Stimulated activated CD4-positive, alpha-beta T cell treated with anti-CD3 and anti-CD28 coated beads, TNF-alpha, amount 100 ng/mL, for 24 hours (primary cell): ENCODE results near the gene ZNF777.
"Not testable (repeated sequence)": the region's sequence is repeated elsewhere in the genome, so short reads cannot be mapped to it uniquely, and the experiment has no call there.

ENCODE experiments used
- DNase-seq, 3 experiments: peaks; one replicate each; pipeline ENCODE4 v3.0.0-alpha.2; 2020; ENCODE audit warnings: low read depth in 3 of 3

The ZNF777 gene

GRCh38 chr7:149460493-149461277 lies at the start of gene ZNF777:
Gene ZNF777 (minus strand): TSS chr7:149461062. CDS start chr7:149456022, 5,040 bp downstream.
- DNase-seq = peak; percentile 65 to 78 (median 73)

DNA sequence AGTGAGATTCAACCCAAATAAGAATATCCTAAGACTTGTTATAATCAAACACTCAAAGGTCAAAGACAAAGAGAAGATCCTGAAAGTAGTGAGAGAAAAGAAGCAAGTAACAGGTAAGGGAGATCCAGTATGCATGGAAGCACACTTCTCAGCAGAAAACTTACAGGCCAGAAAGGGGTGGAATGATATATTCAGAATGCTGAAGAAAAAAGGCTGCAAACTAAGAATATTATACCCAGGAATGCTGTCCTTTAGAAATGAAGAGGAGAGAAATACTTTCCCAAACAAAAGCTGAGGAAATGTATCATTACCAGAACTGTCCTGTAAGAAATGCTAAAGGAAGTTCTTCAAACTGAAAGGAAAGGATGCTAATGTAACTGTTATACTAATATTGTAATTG lies 49.4 kb upstream of the ZNF777 start:
- no peak for DNase-seq

GRCh38 chr7:149509774-149510173 lies 48.9 kb upstream of the ZNF777 start:
- DNase-seq = no peak

- no peak for DNase-seq
These were observed 44.7 kb upstream of the ZNF777 start for GRCh38 chr7:149505551-149505950.

DNA sequence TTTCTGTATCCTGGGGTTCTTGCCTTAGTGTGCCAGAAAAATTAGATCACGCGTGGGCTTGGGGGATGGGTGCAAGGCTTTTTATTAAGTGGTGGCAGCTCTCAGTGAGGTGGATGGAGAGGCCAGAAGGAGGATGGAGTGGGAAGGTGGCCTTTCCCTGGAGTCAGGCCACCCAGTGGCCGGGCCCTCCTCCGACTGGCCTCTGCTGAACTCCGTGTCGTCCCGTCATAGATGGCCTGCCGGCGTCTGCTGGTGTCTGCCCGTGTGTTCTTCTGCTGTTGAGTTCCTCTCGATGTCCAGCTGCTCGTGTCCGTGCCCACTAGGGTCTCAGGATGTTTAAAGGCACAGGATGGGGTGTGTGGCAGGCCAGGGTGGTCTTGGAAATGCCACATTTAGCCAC lies 40.8 kb upstream of the ZNF777 start:
- no peak for DNase-seq

DNA sequence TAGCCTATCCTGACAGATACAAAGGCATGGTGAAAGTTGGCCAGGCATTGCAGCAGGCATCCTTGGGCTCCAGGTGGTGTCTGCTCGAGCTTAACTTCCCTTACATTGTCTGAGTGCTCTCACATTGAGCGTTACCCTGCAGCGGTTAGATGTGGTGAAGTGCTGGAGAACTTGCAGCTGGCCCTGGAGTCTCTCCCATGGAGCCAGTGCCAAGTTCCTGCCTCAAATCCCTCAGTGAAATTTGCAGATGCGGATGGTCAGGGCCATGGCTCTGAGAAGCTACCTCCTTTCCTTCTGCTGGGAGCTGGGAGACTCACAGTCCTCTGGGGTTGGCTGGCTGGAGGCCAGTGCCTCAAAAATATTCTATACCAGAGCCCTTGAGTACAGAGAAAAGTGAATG lies 40.0 kb upstream of the ZNF777 start:
- DNase-seq = no peak

DNA sequence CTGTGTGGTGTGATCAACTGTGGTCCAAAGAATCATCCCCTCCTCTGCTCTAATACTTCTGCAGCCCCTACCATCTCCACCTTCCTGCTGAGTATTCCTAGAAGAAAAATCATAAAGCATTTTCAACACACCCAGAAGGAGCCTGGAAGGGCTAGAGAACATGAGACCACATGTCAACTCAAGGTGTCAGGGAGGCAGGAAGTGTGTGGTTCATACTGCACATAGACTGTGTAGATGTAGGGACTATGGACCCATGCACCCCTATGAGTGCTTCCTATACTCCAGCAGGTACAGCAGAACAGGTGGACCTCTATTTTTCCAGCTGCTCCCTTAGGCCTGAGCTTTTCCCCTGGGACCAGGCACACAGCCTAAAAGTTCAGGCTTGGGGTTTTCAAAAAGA lies 39.3 kb upstream of the ZNF777 start:
- no peak for DNase-seq

GRCh38 chr7:149498811-149499210 lies 37.9 kb upstream of the ZNF777 start:
- no peak for DNase-seq

GRCh38 chr7:149497467-149498261 lies 36.8 kb upstream of the ZNF777 start, which contains the start of gene ZNF746:
Gene ZNF746 (minus strand): TSS chr7:149497809. CDS start chr7:149497536, 273 bp downstream.
- DNase-seq = peak; percentile 62 to 84 (median 70)

- peak; percentile 19 to 49 (median 35) for DNase-seq
These were observed 36.0 kb upstream of the ZNF777 start for GRCh38 chr7:149496642-149497391.

- peak in 1 of 3 experiments; percentile 16 for DNase-seq
These were observed 35.2 kb upstream of the ZNF777 start for GRCh38 chr7:149495785-149496641.

DNA sequence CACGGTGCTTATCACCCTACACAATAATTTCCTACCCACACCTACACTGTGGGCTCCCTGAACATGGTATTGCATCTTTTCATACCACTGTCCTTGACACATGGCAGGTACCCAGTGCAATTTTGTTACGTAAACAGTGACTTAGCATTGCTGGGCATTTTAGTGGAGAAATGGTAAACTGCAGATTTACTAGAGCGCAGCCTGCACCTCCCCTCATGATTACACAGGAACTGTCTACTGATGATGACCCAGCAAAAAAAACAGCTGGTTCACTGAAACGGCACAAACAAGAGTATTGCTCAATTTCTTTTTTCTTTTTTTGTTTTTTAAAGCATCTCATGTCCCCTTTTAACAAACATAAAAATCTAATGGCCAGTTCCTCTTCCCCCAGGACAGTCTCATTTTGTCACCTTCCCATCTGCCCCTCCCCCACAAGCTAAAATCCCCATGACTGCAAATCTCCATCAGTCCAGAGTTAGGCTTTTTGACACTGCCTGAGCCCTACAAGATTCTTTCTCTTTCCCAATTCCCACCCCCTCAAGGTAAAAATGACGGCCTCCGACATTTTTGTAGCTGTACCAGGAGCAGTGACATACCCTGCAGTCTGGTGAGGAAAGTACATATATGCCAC lies 34.0 kb upstream of the ZNF777 start:
- DNase-seq = no peak

DNA sequence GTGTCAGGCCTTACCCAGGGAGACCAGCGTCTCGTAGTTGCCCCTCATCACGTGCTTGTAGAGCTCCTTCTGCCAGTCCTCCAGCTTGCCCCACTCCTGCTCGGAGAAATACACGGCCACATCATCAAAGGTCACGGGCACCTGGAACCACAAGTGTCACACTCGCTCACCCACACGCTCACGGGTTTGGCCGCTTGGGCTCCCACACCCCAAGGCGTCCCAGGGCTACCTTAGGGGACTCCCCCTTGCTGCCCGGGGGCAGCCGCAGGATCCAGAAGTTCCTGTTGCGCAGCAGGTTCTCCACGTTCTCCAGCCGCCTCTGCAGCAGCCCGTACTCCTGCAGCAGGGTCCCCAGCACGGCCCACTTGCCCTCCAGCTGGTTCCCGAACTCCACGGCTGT lies 33.1 kb upstream of the ZNF777 start:
- not testable (repeated sequence) for DNase-seq

DNA sequence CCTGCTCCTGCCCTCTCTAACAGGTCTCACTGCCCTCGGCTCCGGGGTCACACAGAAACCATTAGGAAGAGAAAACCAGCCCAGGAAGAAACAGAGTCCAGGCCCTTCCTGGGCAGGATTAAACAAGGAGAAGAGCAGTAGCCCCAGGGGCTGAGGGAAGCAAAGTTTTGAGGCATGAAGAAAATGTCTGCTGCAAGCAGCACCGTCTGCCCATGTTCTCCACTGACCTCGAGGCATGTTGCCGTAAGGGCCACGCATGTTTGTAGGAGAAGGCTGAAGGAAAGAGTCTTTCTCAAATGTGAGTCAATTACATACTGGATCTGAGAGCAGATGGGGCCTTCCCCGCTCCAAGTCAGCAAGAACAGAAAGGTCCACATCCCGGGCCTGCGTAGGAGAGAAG lies 32.5 kb upstream of the ZNF777 start:
- no peak for DNase-seq

- no peak for DNase-seq
These were observed 29.4 kb upstream of the ZNF777 start for GRCh38 chr7:149490083-149490760.

DNA sequence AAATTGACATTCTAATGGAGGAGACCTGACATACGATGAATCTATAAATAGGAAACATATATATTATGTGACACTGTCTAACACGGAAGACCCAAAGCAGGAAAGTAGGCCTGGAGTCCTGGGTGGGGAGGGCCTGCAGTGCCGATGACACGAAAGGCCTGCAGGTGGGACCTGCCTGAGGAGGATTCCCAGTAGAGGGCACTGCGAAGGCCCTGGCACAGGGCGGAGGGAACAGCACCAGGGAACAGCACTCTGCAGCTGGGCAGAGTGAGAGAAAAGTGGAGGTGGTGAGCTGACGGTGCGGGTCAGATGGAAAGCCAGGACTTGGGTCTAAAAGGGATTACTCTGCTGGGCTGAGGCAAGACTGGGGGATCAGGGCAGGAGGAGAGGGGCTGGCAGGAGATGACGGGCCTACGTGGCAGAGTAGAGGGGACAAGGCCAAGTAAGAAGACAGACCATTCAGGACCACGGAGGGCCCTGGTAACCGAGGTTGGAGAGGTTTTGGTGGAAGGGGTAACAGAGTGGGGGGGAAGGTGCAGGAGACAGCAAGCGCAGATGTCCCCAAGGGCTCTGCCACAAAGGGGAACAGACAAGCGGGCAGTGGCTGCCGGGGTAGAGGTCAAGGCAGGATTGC lies 28.6 kb upstream of the ZNF777 start:
- DNase-seq = no peak

- DNase-seq = no peak
These were observed 18.7 kb upstream of the ZNF777 start for GRCh38 chr7:149479568-149479967.

GRCh38 chr7:149478754-149479153 lies 17.9 kb upstream of the ZNF777 start:
- DNase-seq = no peak
